ENCODE results near the gene RPS6KA1.

The RPS6KA1 gene

GRCh38 chr1:26575348-26575747, 45.8 kb downstream of the RPS6KA1 start:
- peaks cover 70% of the 10 kb centered on the region for H3K36me3 ChIP-seq
- H3K9me3 ChIP-seq = no peaks in the 10 kb centered on the region
- H3K4me1 ChIP-seq (ENCODE audit: control insufficient read depth in 1 of 2, insufficient read depth in 1 of 2, low read depth in 1 of 2, low read length in 1 of 2) = no peaks in the 10 kb centered on the region
- H3K4me3 ChIP-seq (ENCODE audit: low read depth in 1 of 2, low read length in 1 of 2) = no peak overlapping the region
- no peak for TF ChIP-seq CTCF (IDR thresholded peaks at IDR 0.05)
- H3K27me3 ChIP-seq = no peaks in the 10 kb centered on the region
- H3K27ac ChIP-seq = peak overlapping the region; percentile 19

GRCh38 chr1:26578167-26578566, 48.6 kb downstream of the RPS6KA1 start:
- no peak overlapping the region for H3K4me3 ChIP-seq (ENCODE audit: low read depth in 1 of 2, low read length in 1 of 2)
- H3K36me3 ChIP-seq = peaks cover 42% of the 10 kb centered on the region
- peaks cover 11 to 16% of the 10 kb centered on the region in 2 experiments for H3K4me1 ChIP-seq (ENCODE audit: control insufficient read depth in 1 of 2, insufficient read depth in 1 of 2, low read depth in 1 of 2, low read length in 1 of 2)
- no peaks in the 10 kb centered on the region for H3K9me3 ChIP-seq
- no peak for TF ChIP-seq CTCF (IDR thresholded peaks at IDR 0.05)
- H3K27ac ChIP-seq = peak overlapping the region; percentile 27
- H3K27me3 ChIP-seq = no peaks in the 10 kb centered on the region

- H3K9me3 ChIP-seq = no peaks in the 10 kb centered on the region
- H3K4me3 ChIP-seq (ENCODE audit: low read depth in 1 of 2, low read length in 1 of 2) = no peak overlapping the region
- H3K4me1 ChIP-seq (ENCODE audit: control insufficient read depth in 1 of 2, insufficient read depth in 1 of 2, low read depth in 1 of 2, low read length in 1 of 2) = peaks cover 15 to 21% of the 10 kb centered on the region in 2 experiments
- H3K27me3 ChIP-seq = no peaks in the 10 kb centered on the region
- no peak overlapping the region for H3K27ac ChIP-seq
- peaks cover 27% of the 10 kb centered on the region for H3K36me3 ChIP-seq
- TF ChIP-seq CTCF (IDR thresholded peaks at IDR 0.05) = no peak
These were observed 50.1 kb downstream of the RPS6KA1 start for GRCh38 chr1:26579681-26580111.

GRCh38 chr1:26580116-26580515, 50.6 kb downstream of the RPS6KA1 start:
- no peak overlapping the region for H3K4me3 ChIP-seq (ENCODE audit: low read depth in 1 of 2, low read length in 1 of 2)
- TF ChIP-seq CTCF (IDR thresholded peaks at IDR 0.05) = no peak
- no peaks in the 10 kb centered on the region for H3K9me3 ChIP-seq
- no peaks in the 10 kb centered on the region for H3K27me3 ChIP-seq
- H3K36me3 ChIP-seq = peaks cover 23% of the 10 kb centered on the region
- H3K27ac ChIP-seq = no peak overlapping the region
- peaks cover 15 to 21% of the 10 kb centered on the region in 2 experiments for H3K4me1 ChIP-seq (ENCODE audit: control insufficient read depth in 1 of 2, insufficient read depth in 1 of 2, low read depth in 1 of 2, low read length in 1 of 2)

- H3K27me3 ChIP-seq = no peaks in the 10 kb centered on the region
- no peak overlapping the region for H3K4me3 ChIP-seq (ENCODE audit: low read depth in 1 of 2, low read length in 1 of 2)
- no peak overlapping the region for H3K27ac ChIP-seq
- TF ChIP-seq CTCF (IDR thresholded peaks at IDR 0.05) = no peak
- peaks cover 15 to 21% of the 10 kb centered on the region in 2 experiments for H3K4me1 ChIP-seq (ENCODE audit: control insufficient read depth in 1 of 2, insufficient read depth in 1 of 2, low read depth in 1 of 2, low read length in 1 of 2)
- H3K36me3 ChIP-seq = peaks cover 11% of the 10 kb centered on the region
- H3K9me3 ChIP-seq = no peaks in the 10 kb centered on the region
These were observed 51.7 kb downstream of the RPS6KA1 start for GRCh38 chr1:26581287-26581651.

All from neutrophil (primary cell).